HL-60/S4 (cell line): ENCODE measurements around the gene PARVA.

Experiments
- in situ Hi-C: fragments of 300-500 bp; cut with MboI; formaldehyde crosslinking; loops from 2 replicates; pipeline ENCODE4 v1.14.3; 2022; ENCODE audit warnings: low sequenced_read_pairs

Gene PARVA

GRCh38 chr11:12544986-12545775 is 167.8 kb downstream of the PARVA start:
- in situ Hi-C loops: no loop called here

DNA sequence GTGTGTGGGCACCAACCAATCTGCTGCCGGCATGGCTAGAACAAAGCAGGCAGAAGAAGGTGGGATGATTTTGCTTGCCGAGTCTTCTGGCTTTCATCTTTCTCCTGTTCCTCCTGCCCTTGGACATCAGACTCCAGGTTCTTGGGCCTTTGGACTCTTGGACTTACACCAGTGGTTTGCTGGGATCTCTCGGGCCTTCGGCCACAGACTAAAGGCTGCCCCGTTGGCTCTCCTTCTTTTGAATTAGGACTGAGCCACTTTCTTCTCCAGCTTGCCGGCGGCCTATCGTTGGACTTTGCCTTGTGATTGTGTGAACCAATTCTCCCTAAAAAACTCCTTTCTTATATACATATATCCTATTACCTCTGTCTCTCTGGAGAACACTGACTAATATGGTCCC is 168.8 kb downstream of the PARVA start:
- in situ Hi-C loops: no loop called here

GRCh38 chr11:12546660-12547059 is 169.3 kb downstream of the PARVA start:
- in situ Hi-C loops: no loop called here

GRCh38 chr11:12547953-12548650 is 170.7 kb downstream of the PARVA start:
- in situ Hi-C loops: no loop called here

DNA sequence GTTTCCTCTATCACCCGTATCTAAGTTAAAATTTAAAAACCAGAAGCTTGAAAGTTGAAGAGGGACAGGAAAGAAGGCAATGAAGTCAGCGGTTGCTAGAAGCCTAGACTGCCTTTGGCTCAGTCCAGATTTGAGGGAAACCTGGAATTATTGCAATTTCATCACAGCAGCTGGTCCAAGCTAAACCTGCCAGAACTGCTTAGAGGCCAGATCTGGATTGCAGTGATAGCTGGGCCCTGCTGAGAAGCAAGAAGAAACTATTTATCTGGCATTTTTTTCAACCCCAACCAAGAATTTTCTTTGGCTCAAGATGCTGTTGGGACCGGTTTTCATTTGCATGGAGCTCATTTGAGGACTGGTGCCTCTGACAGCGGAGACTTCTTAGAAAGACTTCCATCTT is 175.3 kb downstream of the PARVA start:
- in situ Hi-C loops: no loop called here

DNA sequence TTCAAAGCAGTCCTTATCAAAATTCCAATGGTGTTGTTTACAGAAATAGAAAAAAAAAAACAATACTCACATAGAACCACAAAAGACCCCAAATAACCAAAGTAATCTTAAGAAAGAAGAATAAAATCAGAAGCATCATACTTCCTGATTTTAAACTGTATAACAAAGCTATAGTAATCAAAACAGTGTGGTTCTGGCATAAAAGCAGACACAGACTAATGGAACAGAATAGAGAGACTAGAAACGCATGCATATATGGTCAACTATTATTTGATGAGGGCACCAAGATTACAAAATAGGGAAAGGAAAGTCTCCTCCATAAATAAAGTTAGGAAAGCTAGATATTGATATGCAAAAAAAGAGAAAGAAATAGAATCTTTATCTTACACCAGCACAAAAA is 176.8 kb downstream of the PARVA start:
- in situ Hi-C loops: no loop called here

GRCh38 chr11:12556155-12556554 is 178.8 kb downstream of the PARVA start:
- in situ Hi-C loops: no loop called here

GRCh38 chr11:12556788-12557384 is 179.5 kb downstream of the PARVA start:
- in situ Hi-C loops: no loop called here

- in situ Hi-C loops: no loop called here
Measured at GRCh38 chr11:12559011-12559410, 181.6 kb downstream of the PARVA start.

GRCh38 chr11:12560362-12560761 is 183.0 kb downstream of the PARVA start:
- in situ Hi-C loops: no loop called here

DNA sequence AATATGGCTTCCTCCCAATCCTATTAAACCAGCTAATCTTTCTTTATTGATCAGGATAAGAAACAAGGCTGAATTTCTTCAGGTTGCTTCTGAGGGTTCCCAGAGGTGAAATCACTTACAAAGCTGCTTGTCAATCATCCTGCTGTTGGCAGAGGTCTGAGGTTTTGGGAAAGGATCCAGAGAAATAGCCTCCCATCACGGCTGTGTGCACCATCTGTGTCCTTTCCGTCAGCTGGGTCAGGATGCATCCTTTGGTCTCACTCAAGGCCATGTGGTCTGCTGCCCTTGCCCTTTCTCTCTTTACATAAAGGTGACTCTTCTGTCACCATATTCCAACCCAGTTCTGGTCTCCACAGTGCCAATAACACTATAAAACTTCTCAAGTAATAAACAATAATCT is 183.5 kb downstream of the PARVA start:
- in situ Hi-C loops: no loop called here

- in situ Hi-C loops: no loop called here
Measured at GRCh38 chr11:12564012-12564411, 186.6 kb downstream of the PARVA start.

DNA sequence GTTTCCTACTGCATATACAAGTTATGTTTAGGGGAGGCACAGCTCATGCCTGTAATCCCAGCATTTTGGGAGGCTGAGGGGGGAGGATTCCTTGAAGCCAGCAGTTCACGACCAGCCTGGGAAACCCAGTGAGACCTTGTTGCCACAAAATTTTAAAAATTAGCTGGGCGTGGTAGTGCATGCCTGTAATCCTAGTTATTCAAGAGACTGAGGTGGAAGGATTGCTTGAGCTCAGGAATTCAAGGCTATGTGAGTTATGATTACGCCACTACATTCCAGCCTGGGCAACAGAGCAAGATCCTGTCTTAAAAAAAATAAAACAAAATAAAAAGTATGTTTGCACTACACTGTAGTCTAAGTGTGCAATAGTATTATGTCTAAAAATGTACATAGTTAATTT is 188.0 kb downstream of the PARVA start:
- in situ Hi-C loops: no loop called here

- in situ Hi-C loops: no loop called here
Measured at GRCh38 chr11:12567746-12568460, 190.5 kb downstream of the PARVA start.

DNA sequence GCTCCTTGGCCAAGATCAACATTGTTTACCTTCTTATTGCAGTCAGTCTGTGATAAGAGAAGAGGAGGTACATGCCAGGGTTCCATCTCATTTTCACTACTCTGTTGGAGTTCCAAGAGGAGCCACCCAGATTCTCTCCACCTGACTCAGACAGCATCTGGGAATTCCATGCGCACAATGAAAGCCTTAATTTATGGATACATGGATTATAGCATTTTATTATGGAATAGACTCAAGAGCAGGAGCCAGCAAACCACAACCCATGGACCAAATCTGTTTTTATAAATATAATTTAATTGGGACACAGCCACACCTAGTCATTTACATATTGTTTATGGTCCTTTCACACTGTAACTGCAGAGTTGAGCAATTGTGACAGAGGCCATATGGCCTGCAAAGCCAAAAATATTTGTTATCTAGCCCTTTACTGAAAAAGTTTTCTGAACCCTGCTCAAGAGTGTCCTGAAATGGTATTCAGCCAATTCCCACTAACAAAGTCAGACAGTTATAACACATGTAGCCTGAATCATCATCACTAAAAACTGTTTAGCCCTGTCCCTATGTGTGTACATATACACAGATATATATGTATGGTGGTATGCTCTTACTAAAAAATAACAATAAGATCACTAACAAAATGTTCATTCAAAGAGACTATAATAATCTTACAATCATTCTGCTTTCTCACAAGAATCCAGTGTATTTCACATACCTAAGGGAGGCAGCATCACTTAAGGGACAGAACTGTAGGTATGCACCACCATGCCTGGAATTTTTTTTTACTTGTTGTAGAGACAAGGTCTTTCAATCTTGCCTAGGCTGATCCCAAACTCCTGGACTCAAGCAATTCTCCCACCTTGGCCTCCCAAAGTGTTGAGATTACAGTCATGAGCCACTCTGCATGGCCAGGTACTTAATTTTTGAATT is 192.4 kb downstream of the PARVA start:
- in situ Hi-C loops: no loop called here

DNA sequence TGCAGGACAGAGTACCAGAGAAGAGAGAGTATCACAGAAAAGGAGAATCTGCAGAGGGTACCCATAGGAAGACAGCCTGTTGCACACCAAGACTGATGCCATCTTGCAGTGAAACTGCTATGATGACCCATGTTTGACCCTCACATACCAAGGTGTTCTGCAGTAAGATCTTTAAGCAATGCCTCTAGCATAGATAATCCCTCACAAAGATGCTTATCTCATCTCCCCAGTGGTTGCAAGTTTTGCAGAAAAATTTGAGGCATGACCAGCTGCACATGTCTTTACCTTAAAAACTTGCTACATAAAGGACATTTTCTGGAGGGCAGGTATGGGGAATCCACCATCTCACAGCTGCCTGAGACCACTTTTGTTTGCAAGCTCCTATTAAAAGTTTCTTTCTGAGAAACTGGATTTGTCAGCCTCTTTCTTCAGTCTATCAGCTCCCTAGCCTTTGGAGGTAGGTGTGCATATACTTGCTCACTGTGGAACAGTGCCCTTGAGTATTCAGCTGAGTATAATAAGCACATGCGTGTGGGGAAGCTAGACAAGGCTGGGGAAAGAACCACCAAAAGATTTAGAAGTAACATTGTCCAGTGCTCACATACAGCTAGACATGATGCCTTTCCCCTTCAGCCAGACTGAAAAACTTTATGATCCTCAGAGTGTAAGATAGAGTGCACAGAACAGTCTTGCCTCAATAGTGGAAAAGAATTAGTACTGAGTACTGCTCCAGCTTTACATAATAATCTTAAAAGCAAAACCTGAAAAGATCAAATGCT is 196.5 kb downstream of the PARVA start:
- in situ Hi-C loops: no loop called here

DNA sequence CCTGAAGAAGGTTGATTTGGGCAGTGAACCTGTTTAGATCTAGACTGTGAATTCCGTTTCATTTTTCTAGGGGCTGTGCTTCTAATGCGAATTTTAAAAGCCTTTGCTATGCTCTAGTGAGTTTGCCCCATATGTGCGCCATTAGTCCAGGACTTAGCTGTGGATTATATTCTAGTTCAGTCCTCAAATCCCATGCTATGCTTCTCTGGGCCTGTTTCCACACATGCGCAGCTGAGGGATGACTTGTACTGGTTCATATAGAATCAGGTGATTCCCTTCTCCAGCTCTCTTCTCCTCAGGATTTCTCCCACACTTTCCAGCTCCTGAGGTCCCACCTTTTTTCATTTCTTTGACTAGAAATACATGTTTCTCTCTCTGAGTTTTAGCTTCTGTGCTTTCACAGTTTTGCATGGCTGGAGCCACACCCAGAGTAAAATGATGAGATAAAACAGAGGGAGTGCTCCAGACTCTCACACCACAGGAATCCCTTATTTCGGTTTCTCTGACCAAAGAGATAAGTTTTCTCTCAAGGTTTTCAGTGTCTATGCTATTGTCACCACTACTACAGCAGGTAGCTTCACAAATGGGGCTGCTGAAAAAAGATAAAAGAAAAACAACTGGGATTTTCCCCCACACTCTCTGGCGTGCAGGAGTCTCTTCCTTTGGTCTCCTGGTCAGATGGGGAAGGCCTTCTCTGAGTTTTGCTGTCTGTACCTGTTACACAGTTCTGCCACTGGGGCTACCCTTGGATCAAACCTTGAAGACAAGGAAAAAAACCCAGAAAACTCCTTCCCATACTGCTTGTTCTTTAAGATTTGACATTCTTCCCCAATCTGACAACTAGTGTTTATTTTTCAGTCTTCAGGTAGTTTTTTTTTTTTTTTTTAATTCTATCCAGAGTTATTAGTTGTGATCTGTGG is 200.6 kb downstream of the PARVA start:
- in situ Hi-C loops: no loop called here

GRCh38 chr11:12581416-12581815 is 204.0 kb downstream of the PARVA start:
- in situ Hi-C loops: no loop called here

DNA sequence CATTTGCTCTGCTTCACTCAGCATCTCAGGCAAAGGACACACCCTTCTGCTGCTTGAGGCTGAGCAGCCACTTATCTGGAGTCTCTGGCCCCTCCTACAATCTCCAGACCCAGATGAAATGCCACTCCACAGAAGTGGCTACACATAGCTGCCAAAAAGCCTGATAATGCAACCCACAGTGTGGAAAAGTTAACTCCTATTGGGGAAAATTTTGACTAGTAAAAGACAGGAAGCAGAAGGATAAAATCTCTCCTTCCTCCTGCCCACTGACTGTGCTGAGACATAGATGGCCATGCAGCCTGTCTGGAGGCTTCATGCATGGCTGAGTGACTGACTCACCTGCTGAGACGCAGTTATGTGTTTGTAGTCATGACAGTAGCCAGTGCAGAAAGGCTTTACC is 204.6 kb downstream of the PARVA start:
- in situ Hi-C loops: no loop called here
